Measurements from ENCODE around the gene SMYD5. TPM values are rescaled to one million over a fixed set of nuclear protein-coding genes. Genes with fewer than 3 reads are reported as not detected.

The SMYD5 gene
- total and polyA plus RNA-seq, 7 donors: 14.7 to 42.0 (median 19.7) TPM

- intact Hi-C loops (cut with DNase I): loop anchor here in 1 of 2 donors (5.0 kb wide), 1 partner anchor 92 kb away; no protein-coding TSS in a partner anchor
- DNase-seq (no peak), ATAC-seq (no peak)
- no peaks in the 10 kb centered on the region for H3K9me3 ChIP-seq
- TF ChIP-seq CTCF (IDR thresholded peaks at IDR 0.05): no peak
- no peaks in the 10 kb centered on the region for H3K27me3 ChIP-seq (ENCODE audit: insufficient read depth in 3 of 3, low read length in 2 of 3)
- 86 to 93% (median 93%) methylated on average over 7 of the region's 7 CpGs for WGBS, 3 donors
- peaks cover 13 to 58% of the 10 kb centered on the region in 2 donors for H3K36me3 ChIP-seq (ENCODE audit: insufficient read depth in 1 of 2, low read depth in 1 of 2)
- no peak overlapping the region for H3K4me3 ChIP-seq
- H3K27ac ChIP-seq: no peak overlapping the region
- H3K4me1 ChIP-seq: no peaks in the 10 kb centered on the region
Observed at GRCh38 chr2:73254343-73255006, 40.4 kb downstream of the SMYD5 start.

GRCh38 chr2:73255007-73255644, 41.1 kb downstream of the SMYD5 start:
- H3K4me1 ChIP-seq: no peaks in the 10 kb centered on the region
- DNase-seq (no peak), ATAC-seq (no peak)
- intact Hi-C loops (cut with DNase I): loop anchor here in 1 of 2 donors (5.0 kb wide), 1 partner anchor 93 kb away; no protein-coding TSS in a partner anchor
- TF ChIP-seq CTCF (IDR thresholded peaks at IDR 0.05): no peak
- whole genome bisulfite sequencing, 3 donors: 40 to 56% (median 54%) methylated on average over 4 of the region's 4 CpGs
- no peaks in the 10 kb centered on the region for H3K9me3 ChIP-seq
- no peak overlapping the region for H3K4me3 ChIP-seq
- H3K27ac ChIP-seq: no peak overlapping the region
- H3K27me3 ChIP-seq (ENCODE audit: insufficient read depth in 3 of 3, low read length in 2 of 3): no peaks in the 10 kb centered on the region
- H3K36me3 ChIP-seq (ENCODE audit: insufficient read depth in 1 of 2, low read depth in 1 of 2): peaks cover 7 to 52% of the 10 kb centered on the region in 2 donors

GRCh38 chr2:73255907-73256617, 42.0 kb downstream of the SMYD5 start:
- no peaks in the 10 kb centered on the region for H3K27me3 ChIP-seq (ENCODE audit: insufficient read depth in 3 of 3, low read length in 2 of 3)
- no peak for DNase-seq
- TF ChIP-seq CTCF (IDR thresholded peaks at IDR 0.05): no peak
- no peak overlapping the region for H3K4me3 ChIP-seq
- H3K27ac ChIP-seq: no peak overlapping the region
- intact Hi-C loops (cut with DNase I): loop anchor here in 1 of 2 donors (5.0 kb wide), 1 partner anchor 94 kb away; no protein-coding TSS in a partner anchor
- no peaks in the 10 kb centered on the region for H3K4me1 ChIP-seq
- ATAC-seq: no peak
- no peaks in the 10 kb centered on the region for H3K9me3 ChIP-seq
- WGBS, 3 donors: 60 to 62% (median 61%) methylated on average over 5 of the region's 5 CpGs
- H3K36me3 ChIP-seq (ENCODE audit: insufficient read depth in 1 of 2, low read depth in 1 of 2): peaks cover 2 to 42% of the 10 kb centered on the region in 2 donors

- WGBS, 3 donors: 47 to 70% (median 69%) methylated on average over 1 of the region's 1 CpG
- ATAC-seq (no peak), DNase-seq (no peak)
- intact Hi-C loops (cut with DNase I): loop anchor here in 1 of 2 donors (5.0 kb wide), 1 partner anchor 94 kb away; no protein-coding TSS in a partner anchor
- peaks cover 2 to 37% of the 10 kb centered on the region in 2 donors for H3K36me3 ChIP-seq (ENCODE audit: insufficient read depth in 1 of 2, low read depth in 1 of 2)
- no peak overlapping the region for H3K27ac ChIP-seq
- H3K4me1 ChIP-seq: no peaks in the 10 kb centered on the region
- no peak overlapping the region for H3K4me3 ChIP-seq
- no peaks in the 10 kb centered on the region for H3K9me3 ChIP-seq
- no peaks in the 10 kb centered on the region for H3K27me3 ChIP-seq (ENCODE audit: insufficient read depth in 3 of 3, low read length in 2 of 3)
- no peak for TF ChIP-seq CTCF (IDR thresholded peaks at IDR 0.05)
Observed at GRCh38 chr2:73256618-73256922, 42.5 kb downstream of the SMYD5 start.

Measured in psoas muscle (tissue), 8 donors.